HG02973 (cell line): ENCODE measurements around the gene WDR37.
"Not testable (repeated sequence)": the region's sequence is repeated elsewhere in the genome, so short reads cannot be mapped to it uniquely, and the experiment has no call there.

ENCODE experiments used
- ATAC-seq: cut with Tn5 transposase; IDR thresholded peaks from one replicate; pipeline ENCODE4 v1.9.1; 2021; ENCODE audit warnings: moderate library complexity; ENCODE audit not compliant: unreplicated experiment

The WDR37 gene

DNA sequence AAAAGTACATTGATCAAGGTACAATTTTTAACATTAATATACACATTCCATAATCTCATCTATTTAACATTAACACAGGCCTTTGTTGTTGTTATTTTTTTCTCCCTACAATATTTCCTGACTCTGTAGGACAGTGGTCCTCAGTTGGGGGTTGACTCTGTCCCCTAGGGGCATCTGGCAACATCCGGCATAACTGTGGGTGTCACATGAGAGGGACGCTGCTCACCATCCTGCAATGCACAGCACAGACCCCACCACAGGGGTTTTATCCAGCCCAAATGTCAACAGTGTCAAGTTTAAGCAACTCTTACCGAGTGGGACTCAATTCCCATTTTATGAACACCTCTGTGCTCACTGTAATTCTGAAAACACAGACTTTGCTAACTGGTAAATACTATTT is 16.1 kb upstream of the WDR37 start:
- no peak for ATAC-seq

DNA sequence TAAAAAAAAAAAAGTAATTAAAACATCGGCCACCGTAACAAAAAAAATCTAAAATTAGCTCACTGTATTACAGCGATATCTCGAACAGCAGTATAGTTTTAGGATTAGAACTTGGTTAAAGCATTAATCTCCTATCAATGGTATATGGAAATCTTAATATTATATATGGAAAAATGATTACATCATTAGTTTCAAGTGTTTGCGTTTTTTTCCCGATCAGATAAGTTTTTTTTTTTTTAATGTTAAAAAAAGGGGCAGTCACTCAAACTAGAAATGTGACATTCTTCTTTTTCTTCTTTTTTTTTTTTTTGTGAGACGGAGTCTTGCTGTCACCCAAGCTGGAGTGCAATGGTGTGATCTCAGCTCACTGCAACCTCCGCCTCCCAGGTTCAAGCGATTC is 14.7 kb upstream of the WDR37 start:
- no peak for ATAC-seq

GRCh38 chr10:1043532-1043995 is 12.6 kb upstream of the WDR37 start:
- peak; percentile 49 for ATAC-seq

DNA sequence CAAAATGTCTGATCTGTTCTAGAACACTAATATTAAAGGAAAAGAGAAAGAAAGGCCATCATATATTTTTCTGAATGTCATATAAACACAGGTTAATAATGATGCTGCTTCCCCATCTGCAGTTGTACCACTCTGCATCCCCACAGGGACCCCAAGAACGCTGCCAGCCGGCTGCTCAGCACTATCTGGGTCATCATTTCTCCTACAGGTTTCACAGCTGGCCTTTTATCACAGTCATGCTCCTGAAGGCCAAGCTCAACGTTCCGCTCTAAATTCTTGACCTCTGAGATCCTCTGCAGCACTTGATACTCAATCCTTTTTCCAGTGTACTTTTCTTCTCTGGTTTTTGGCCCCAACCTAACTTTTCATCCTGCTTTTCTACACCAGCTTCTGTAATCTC is 12.0 kb upstream of the WDR37 start:
- no peak for ATAC-seq

DNA sequence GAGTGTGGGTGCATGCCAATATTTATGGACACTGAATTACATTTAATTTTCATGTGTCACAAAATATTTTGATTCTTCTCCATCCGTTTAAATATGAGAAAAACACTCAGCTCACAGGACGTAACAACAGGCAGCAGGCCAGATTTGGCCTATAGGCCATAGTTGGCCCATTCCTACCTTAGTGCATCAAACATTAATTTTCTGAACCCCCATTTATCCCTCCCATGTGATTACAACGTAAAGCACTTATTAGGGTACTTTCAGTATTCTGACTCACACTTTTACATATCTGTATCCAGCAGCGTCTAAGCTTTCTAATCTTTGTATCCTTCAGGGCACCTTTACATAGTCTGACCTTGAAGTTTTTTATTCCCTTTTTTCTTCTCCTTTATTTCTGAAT is 11.2 kb upstream of the WDR37 start:
- no peak for ATAC-seq

DNA sequence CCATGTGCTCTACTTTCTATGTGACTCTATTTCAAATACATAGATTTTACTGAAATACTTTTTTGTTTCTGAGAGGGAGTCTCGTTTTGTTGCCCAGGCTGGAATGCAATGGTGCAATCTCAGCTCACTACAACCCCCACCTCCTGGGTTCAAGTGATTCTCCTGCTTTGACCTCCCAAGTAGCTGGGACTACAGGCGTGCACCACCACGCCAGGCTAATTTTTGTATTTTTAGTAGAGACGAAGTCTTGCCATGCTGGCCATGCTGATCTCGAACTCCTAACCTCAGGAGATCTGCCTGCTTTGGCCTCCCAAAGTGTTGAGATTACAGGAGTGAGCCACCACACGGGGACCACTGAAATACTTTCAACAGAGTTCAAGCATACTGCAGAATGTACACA is 10.8 kb upstream of the WDR37 start:
- no peak for ATAC-seq

DNA sequence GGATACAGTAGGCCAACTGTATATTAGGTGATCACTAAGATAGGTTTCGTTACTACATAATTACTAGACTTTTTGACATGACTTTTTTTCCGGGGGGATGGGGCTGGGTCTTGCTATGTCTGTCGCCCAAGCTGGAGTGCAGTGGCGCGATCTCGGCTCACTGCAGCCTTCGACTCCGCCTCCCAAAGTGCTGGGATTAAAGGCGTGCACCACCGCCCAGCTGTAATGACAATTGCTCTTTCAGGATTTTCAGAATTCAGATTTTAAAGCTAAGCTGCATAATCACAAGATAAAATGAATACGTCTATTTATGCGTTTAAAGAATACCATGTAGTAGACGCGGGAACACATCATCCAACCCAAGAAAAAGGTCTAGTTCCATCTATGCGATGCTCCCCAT is 8.2 kb upstream of the WDR37 start:
- no peak for ATAC-seq

GRCh38 chr10:1048349-1048731 is 7.8 kb upstream of the WDR37 start:
- peak; percentile 3 for ATAC-seq

DNA sequence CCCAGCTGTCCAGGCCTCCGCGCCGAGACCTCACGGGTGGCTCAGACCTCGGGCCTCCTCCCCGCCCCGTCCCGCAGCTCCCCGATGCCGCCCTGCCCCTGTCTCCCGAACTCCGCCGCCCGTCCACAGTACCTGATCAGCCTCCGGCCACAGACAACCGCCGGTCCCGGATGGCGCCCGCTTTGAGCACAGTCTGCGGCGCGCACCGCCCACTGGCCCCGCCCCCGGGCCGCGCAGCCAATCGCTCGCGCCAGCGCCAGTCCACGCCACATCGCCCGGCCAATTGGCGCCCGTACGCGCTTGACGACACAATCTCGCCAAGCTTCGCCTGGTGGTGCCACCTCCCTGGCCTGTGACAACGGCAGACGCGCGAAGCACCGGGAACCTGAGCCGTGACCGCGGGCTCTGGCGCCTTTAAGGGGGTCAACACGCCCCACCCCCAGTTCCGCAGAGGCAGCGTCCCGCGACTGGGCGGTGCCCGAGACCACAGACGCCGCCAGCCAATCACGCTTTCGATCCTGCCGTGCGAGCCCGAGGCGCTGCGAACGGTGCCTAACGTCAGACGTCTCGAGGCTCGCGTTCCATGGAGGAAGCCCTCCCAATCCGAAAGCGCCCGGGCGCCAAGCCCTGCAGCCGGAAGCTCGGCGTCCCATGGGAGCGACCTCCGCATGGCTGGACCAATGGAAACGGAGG is 7.3 kb upstream of the WDR37 start, which contains the start of gene IDI1:
Gene IDI1, minus strand, starts transcription at position 388 of the 693 bp plus-strand sequence. Its CDS starts 116 bp downstream, at position 272.
- ATAC-seq = peak; percentile 79

DNA sequence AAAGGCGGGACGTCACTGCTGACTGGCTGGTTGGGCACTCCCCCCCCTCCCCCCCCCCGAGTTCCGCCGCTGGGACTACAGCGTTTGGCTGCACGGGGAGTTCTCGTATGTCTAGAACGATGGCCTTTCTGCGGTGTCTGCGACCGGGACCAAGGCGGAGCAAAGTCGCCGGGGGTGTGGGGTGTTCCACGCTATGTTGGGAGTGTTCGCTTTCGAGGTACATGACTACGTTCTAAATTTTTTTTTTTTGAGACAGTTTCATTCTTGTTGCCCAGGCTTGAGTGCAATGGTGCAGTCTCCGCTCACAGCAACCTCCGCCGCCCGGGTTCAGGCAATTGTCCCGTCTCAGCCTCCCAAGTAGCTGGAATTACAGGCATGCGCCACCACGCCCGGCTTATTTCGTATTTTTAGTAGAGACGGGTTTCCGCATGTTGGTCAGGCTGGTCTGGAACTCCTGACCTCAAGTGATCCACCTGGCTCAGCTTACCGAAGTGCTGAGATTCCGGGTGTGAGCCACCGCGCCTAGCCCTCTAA is 6.7 kb upstream of the WDR37 start:
- no peak for ATAC-seq

DNA sequence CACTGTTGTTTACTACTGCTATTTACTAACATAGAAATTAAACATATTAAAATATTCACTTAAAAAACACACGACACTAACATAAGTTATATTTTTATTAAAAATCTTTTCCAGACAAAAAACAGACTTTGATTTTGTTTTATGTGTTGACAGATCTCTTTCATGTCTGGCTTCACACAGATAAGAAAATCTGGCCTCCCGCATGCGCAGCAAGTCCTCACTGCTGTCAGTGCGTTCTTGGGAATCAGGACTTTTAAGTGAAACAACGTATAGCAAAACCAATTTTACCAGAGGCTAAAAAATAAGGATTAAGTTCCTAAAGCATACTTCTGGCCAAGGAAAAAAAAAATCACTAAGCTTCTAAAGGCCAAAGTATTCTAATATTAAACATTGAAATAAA is 6.0 kb upstream of the WDR37 start:
- ATAC-seq = no peak

DNA sequence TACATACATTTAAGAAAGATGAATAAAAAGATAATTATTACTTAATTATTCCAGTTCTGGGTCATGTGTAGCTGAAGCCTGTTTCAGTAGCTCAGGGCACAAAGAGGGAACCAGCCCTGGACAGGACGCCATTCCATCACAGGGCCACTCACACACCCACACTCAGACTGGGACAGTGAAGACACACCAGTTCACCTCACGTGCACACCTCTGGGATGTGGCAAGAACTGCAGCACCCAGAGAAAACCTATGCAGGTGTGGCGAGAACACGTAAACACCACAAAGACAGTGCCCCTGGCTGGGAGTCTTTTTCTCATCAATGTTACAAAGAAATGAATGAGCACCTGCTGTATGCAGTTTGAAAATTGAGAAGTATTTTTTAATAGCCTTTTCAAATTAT is 5.6 kb upstream of the WDR37 start:
- no peak for ATAC-seq

- no peak for ATAC-seq
Measured at GRCh38 chr10:1054684-1055083, 1.5 kb upstream of the WDR37 start.

- no peak for ATAC-seq
Measured at GRCh38 chr10:1057106-1057657, 997 bp downstream of the WDR37 start.

DNA sequence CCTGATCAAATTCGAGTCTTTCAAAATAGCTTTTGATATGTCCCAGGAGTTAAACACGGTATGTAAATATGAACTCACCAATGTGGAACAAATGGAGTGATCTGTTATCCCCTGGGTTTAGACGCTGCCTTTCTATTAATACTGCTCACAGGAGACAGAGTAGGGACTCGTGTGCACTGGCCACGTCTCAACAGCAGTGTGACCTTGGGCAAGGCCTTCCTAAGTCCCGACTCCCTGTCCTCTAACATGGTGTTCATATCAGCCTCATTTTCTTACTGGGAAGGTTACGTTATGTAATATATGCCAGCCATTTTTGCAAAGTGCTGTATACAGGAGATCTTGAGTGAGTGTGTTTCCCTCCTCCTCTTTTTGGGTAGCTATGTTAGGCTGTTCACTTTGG is 1.8 kb downstream of the WDR37 start:
- ATAC-seq = no peak

DNA sequence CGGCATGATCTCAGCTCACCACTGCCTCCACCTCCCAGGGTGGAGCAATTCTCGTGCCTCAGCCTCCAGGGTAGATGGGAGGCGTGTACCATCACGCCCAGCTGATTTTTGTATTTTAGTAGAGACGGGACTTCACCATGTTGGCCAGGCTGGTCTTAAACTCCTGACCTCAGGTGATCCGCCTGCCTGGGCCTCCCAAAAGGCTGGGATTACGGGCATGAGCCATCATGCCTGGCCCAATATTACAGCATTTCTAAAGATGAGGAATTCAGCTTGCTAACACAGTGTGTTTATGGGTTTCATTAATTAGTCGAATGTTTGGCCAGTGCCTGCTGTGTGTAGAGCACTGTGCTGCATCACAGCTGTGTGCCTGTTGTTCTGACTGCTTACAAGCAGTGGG is 3.7 kb downstream of the WDR37 start:
- ATAC-seq = no peak

- no peak for ATAC-seq
Measured at GRCh38 chr10:1061930-1062774, 6.0 kb downstream of the WDR37 start.

GRCh38 chr10:1063232-1063865 is 7.2 kb downstream of the WDR37 start:
- no peak for ATAC-seq

DNA sequence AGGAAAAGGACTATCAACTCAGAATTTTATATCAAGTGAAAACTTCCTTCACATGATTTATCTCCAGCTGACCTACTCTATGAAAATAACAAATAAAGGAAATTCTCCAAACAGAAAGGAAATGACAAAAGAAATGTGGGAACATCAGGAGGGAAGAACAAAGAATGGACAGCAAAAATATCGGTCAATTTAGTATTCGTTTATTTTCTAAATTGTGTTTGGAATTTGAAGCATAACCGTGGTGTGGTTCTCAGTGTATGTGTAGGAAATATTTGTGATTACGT is 8.7 kb downstream of the WDR37 start:
- no peak for ATAC-seq

DNA sequence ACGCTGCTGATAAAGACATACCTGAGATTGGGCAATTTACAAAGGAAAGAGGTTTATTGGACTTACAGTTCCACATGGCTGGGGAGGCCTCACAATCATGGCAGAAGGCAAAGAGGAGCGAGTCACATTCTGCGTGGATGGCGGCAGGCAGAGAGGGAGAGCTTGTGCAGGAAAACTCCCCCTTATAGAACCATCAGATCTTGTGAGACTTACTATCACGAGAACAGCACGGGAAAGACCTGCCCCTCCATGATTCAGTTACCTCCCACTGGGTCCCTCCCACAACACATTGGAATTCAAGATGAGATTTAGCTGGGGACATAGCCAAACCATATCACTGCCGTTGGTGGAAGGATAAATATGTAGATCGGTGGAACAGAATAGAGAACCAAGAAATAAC is 10.5 kb downstream of the WDR37 start:
- not testable (repeated sequence) for ATAC-seq
